HEK293 (cell line): ENCODE measurements around the gene GNG4.

ENCODE experiments used
- CTCF ChIA-PET: fragments of 350-600 bp; formaldehyde crosslinking; extraction: SDS; loops from one replicate; lab custom pipeline; 2021; ENCODE audit warnings: antibody characterized with exemption; lab: Yijun Ruan, JAX
- POLR2A ChIA-PET: fragments of 300-600 bp; formaldehyde crosslinking; extraction: SDS; loops from one replicate; lab custom pipeline; 2020; ENCODE audit warnings: antibody characterized with exemption, inconsistent platforms; lab: Yijun Ruan, JAX
- H3K27ac ChIP-seq: fragments of 200-500 bp; sonication (Bioruptor generic); 2 replicates; pipeline ENCODE4 v1.5.1; 2014; ENCODE audit warnings: low read depth, low read length, control low read depth, inconsistent platforms; ENCODE audit errors: extremely low read depth
- H3K36me3 ChIP-seq, 2 experiments: fragments of 200-500 bp in 1 of 2; sonication (Bioruptor generic) in 1 of 2; 1 replicate in 1 of 2; 2 replicates in 1 of 2; pipeline ENCODE4 v1.5.1; 2014 to 2017; ENCODE audit warnings: inconsistent platforms in 2 of 2, low read length in 2 of 2; ENCODE audit not compliant: control insufficient read depth in 2 of 2, insufficient read depth in 1 of 2
- H3K4me1 ChIP-seq: fragments of 200-500 bp; sonication (Bioruptor generic); 2 replicates; pipeline ENCODE4 v1.5.1; 2014; ENCODE audit warnings: mild to moderate bottlenecking, low read length, inconsistent platforms; ENCODE audit not compliant: control insufficient read depth, insufficient read depth
- H3K4me3 ChIP-seq: 2 replicates; pipeline ENCODE4 v1.5.1; 2011; ENCODE audit warnings: low read depth, mild to moderate bottlenecking, control low read depth, low read length, moderate library complexity
- H3K9me3 ChIP-seq: fragments of 200-500 bp; sonication (Bioruptor generic); 2 replicates; pipeline ENCODE4 v1.5.1; 2014; ENCODE audit warnings: low read depth, low read length, inconsistent platforms; ENCODE audit not compliant: control insufficient read depth, insufficient read depth
- KLF10 ChIP-seq: fragments of 450-650 bp; IDR thresholded peaks from 2 replicates; pipeline ENCODE4 v1.5.1; 2018; ENCODE audit warnings: missing biosample characterization, mild to moderate bottlenecking, missing genetic modification characterization
- KLF16 ChIP-seq: fragments of 450-650 bp; formaldehyde crosslinking; IDR thresholded peaks from 2 replicates; pipeline ENCODE4 v1.5.1; 2017; ENCODE audit warnings: missing biosample characterization, missing genetic modification characterization
- SALL2 ChIP-seq: fragments of 450-650 bp; formaldehyde crosslinking; IDR thresholded peaks from 2 replicates; pipeline ENCODE4 v1.5.0; 2017; ENCODE audit warnings: missing biosample characterization, mild to moderate bottlenecking, missing genetic modification characterization, borderline replicate concordance
- SP3 ChIP-seq: fragments of 450-650 bp; formaldehyde crosslinking; IDR thresholded peaks from 2 replicates; pipeline ENCODE4 v1.5.1; 2016; ENCODE audit warnings: missing biosample characterization, missing genetic modification characterization
- ZBTB1 ChIP-seq: fragments of 450-650 bp; formaldehyde crosslinking; IDR thresholded peaks from 2 replicates; pipeline ENCODE4 v1.5.1; 2016; ENCODE audit warnings: missing biosample characterization, missing genetic modification characterization
- ZBTB17 ChIP-seq: fragments of 450-650 bp; formaldehyde crosslinking; IDR thresholded peaks from 2 replicates; pipeline ENCODE4 v1.5.1; 2016; ENCODE audit warnings: missing biosample characterization, missing genetic modification characterization
- ZFP37 ChIP-seq: fragments of 450-650 bp; formaldehyde crosslinking; IDR thresholded peaks from 2 replicates; pipeline ENCODE4 v1.5.1; 2016; ENCODE audit warnings: missing biosample characterization, missing genetic modification characterization
- ZNF155 ChIP-seq: fragments of 450-650 bp; formaldehyde crosslinking; IDR thresholded peaks from 2 replicates; pipeline ENCODE4 v1.5.1; 2016; ENCODE audit warnings: missing biosample characterization, missing genetic modification characterization
- ZNF221 ChIP-seq: fragments of 450-650 bp; formaldehyde crosslinking; IDR thresholded peaks from 2 replicates; pipeline ENCODE4 v1.5.1; 2017; ENCODE audit warnings: missing biosample characterization, missing genetic modification characterization, borderline replicate concordance
- ZNF324 ChIP-seq: fragments of 450-650 bp; formaldehyde crosslinking; IDR thresholded peaks from 2 replicates; pipeline ENCODE4 v1.5.1; 2016; ENCODE audit warnings: missing biosample characterization, missing genetic modification characterization
- ZNF366 ChIP-seq: fragments of 450-650 bp; formaldehyde crosslinking; conservative IDR thresholded peaks from 2 replicates; pipeline ENCODE4 v1.5.1; 2016; ENCODE audit warnings: missing biosample characterization, missing genetic modification characterization
- ZNF596 ChIP-seq: fragments of 450-650 bp; IDR thresholded peaks from 2 replicates; pipeline ENCODE4 v1.5.0; 2018; ENCODE audit warnings: missing biosample characterization, mild to moderate bottlenecking, missing genetic modification characterization, moderate library complexity
- TF ChIP-seq, protein P1 (sequence below): fragments of 450-650 bp; formaldehyde crosslinking; IDR thresholded peaks from 2 replicates; pipeline ENCODE4 v1.5.1; 2017; ENCODE audit warnings: missing biosample characterization, missing genetic modification characterization
- TF ChIP-seq, protein P2 (sequence below): fragments of 450-650 bp; formaldehyde crosslinking; IDR thresholded peaks from 2 replicates; pipeline ENCODE4 v1.5.1; 2016; ENCODE audit warnings: missing biosample characterization, missing genetic modification characterization
- TF ChIP-seq, protein P3 (sequence below): fragments of 450-650 bp; formaldehyde crosslinking; conservative IDR thresholded peaks from 2 replicates; pipeline ENCODE4 v1.5.1; 2016; ENCODE audit warnings: low read depth, missing biosample characterization, missing genetic modification characterization
- TF ChIP-seq, protein P4 (sequence below): fragments of 450-650 bp; formaldehyde crosslinking; IDR thresholded peaks from 2 replicates; pipeline ENCODE4 v1.5.1; 2016; ENCODE audit warnings: missing biosample characterization, missing genetic modification characterization, borderline replicate concordance

The GNG4 gene

DNA sequence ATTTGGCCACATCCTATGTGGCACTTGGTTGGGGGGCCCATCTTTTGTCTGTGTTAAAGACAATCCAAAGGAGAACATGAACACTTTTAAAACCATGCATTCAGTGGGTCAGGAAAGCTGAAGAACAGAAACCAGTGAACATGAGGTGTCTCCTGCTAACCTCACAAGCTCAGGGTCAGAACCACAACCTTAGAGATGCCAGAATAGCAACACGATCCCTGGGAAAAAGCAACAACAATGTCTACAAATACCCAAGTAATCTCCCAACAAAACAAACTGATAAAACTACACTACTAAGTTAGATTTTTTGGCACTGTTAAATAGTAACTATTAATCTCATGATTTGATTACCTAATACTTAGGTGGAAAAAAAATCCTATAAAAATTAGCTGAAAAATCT, 34.1 kb upstream of the GNG4 start:
- no peak for TF ChIP-seq KLF16
- no peak for TF ChIP-seq ZBTB17
- TF ChIP-seq KLF10 (tag by site-specific recombination) = no peak
- TF ChIP-seq ZNF596 (tag by site-specific recombination) = no peak
- TF ChIP-seq ZNF155 = no peak
- TF ChIP-seq, protein P1, sequence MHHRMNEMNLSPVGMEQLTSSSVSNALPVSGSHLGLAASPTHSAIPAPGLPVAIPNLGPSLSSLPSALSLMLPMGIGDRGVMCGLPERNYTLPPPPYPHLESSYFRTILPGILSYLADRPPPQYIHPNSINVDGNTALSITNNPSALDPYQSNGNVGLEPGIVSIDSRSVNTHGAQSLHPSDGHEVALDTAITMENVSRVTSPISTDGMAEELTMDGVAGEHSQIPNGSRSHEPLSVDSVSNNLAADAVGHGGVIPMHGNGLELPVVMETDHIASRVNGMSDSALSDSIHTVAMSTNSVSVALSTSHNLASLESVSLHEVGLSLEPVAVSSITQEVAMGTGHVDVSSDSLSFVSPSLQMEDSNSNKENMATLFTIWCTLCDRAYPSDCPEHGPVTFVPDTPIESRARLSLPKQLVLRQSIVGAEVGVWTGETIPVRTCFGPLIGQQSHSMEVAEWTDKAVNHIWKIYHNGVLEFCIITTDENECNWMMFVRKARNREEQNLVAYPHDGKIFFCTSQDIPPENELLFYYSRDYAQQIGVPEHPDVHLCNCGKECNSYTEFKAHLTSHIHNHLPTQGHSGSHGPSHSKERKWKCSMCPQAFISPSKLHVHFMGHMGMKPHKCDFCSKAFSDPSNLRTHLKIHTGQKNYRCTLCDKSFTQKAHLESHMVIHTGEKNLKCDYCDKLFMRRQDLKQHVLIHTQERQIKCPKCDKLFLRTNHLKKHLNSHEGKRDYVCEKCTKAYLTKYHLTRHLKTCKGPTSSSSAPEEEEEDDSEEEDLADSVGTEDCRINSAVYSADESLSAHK = no peak
- TF ChIP-seq, protein P2, sequence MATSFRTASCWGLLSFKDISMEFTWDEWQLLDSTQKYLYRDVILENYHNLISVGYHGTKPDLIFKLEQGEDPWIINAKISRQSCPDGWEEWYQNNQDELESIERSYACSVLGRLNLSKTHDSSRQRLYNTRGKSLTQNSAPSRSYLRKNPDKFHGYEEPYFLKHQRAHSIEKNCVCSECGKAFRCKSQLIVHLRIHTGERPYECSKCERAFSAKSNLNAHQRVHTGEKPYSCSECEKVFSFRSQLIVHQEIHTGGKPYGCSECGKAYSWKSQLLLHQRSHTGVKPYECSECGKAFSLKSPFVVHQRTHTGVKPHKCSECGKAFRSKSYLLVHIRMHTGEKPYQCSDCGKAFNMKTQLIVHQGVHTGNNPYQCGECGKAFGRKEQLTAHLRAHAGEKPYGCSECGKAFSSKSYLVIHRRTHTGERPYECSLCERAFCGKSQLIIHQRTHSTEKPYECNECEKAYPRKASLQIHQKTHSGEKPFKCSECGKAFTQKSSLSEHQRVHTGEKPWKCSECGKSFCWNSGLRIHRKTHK (tag by site-specific recombination) = no peak
- TF ChIP-seq SALL2 = no peak
- no peak for TF ChIP-seq ZNF366 (tag by site-specific recombination)
- TF ChIP-seq ZNF324 = no peak
- TF ChIP-seq SP3 = no peak
- TF ChIP-seq ZFP37 (tag by site-specific recombination) = no peak
- TF ChIP-seq, protein P3, sequence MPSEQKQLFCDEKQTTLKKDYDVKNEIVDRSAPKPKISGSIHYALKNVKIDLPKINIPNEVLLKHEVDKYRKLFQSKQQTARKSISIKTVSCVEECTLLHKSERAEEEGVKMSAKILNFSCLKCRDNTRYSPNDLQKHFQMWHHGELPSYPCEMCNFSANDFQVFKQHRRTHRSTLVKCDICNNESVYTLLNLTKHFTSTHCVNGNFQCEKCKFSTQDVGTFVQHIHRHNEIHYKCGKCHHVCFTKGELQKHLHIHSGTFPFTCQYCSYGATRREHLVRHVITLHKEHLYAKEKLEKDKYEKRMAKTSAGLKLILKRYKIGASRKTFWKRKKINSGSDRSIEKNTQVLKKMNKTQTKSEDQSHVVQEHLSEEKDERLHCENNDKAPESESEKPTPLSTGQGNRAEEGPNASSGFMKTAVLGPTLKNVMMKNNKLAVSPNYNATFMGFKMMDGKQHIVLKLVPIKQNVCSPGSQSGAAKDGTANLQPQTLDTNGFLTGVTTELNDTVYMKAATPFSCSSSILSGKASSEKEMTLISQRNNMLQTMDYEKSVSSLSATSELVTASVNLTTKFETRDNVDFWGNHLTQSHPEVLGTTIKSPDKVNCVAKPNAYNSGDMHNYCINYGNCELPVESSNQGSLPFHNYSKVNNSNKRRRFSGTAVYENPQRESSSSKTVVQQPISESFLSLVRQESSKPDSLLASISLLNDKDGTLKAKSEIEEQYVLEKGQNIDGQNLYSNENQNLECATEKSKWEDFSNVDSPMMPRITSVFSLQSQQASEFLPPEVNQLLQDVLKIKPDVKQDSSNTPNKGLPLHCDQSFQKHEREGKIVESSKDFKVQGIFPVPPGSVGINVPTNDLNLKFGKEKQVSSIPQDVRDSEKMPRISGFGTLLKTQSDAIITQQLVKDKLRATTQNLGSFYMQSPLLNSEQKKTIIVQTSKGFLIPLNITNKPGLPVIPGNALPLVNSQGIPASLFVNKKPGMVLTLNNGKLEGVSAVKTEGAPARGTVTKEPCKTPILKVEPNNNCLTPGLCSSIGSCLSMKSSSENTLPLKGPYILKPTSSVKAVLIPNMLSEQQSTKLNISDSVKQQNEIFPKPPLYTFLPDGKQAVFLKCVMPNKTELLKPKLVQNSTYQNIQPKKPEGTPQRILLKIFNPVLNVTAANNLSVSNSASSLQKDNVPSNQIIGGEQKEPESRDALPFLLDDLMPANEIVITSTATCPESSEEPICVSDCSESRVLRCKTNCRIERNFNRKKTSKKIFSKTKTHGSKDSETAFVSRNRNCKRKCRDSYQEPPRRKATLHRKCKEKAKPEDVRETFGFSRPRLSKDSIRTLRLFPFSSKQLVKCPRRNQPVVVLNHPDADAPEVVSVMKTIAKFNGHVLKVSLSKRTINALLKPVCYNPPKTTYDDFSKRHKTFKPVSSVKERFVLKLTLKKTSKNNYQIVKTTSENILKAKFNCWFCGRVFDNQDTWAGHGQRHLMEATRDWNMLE (tag by site-specific recombination) = no peak
- TF ChIP-seq ZNF221 (tag by site-specific recombination) = no peak
- TF ChIP-seq ZBTB1 (tag by site-specific recombination) = no peak
- TF ChIP-seq, protein P4, sequence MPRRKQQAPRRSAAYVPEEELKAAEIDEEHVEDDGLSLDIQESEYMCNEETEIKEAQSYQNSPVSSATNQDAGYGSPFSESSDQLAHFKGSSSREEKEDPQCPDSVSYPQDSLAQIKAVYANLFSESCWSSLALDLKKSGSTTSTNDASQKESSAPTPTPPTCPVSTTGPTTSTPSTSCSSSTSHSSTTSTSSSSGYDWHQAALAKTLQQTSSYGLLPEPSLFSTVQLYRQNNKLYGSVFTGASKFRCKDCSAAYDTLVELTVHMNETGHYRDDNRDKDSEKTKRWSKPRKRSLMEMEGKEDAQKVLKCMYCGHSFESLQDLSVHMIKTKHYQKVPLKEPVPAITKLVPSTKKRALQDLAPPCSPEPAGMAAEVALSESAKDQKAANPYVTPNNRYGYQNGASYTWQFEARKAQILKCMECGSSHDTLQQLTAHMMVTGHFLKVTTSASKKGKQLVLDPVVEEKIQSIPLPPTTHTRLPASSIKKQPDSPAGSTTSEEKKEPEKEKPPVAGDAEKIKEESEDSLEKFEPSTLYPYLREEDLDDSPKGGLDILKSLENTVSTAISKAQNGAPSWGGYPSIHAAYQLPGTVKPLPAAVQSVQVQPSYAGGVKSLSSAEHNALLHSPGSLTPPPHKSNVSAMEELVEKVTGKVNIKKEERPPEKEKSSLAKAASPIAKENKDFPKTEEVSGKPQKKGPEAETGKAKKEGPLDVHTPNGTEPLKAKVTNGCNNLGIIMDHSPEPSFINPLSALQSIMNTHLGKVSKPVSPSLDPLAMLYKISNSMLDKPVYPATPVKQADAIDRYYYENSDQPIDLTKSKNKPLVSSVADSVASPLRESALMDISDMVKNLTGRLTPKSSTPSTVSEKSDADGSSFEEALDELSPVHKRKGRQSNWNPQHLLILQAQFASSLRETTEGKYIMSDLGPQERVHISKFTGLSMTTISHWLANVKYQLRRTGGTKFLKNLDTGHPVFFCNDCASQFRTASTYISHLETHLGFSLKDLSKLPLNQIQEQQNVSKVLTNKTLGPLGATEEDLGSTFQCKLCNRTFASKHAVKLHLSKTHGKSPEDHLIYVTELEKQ (tag by site-specific recombination) = no peak
- Histone ChIP-seq H3K4me1 (no peaks in the 10 kb centered on the region), H3K27ac (no peak overlapping the region), H3K4me3 (no peak overlapping the region), H3K36me3 (peaks cover 0 to 2% of the 10 kb centered on the region in 2 experiments; a peak in 1 of 3 replicates), H3K9me3 (no peaks in the 10 kb centered on the region)
- POLR2A ChIA-PET = interaction anchor here (0.9 kb wide), 1 partner anchor 179 kb away, joined by 3 read pairs; no protein-coding TSS in a partner anchor
- CTCF ChIA-PET = interaction anchor here (0.5 to 1.1 kb wide), 2 partner anchors 15 to 267 kb away, joined by 3 read pairs; no protein-coding TSS in a partner anchor
